H9 (cell line): ENCODE measurements around the gene ANKRD11. TPM values are rescaled to one million over a fixed set of nuclear protein-coding genes. Genes with fewer than 3 reads are reported as not detected.

Source experiments
- DNase-seq: peaks from one replicate; pipeline ENCODE4 v3.0.0-alpha.2; 2017
- H2AFZ ChIP-seq: one replicate; pipeline ENCODE4 v1.6.1; 2013; ENCODE audit warnings: mild to moderate bottlenecking, low read length, control low read depth, moderate library complexity
- H2AK5ac ChIP-seq: 2 replicates; pipeline ENCODE4 v1.6.1; 2013; ENCODE audit warnings: low read length, control low read depth, mixed read lengths; ENCODE audit not compliant: insufficient read length
- H2BK120ac ChIP-seq: one replicate; pipeline ENCODE4 v1.6.1; 2013; ENCODE audit warnings: low read depth, mild to moderate bottlenecking, low read length, control low read depth, inconsistent platforms; ENCODE audit not compliant: poor library complexity, severe bottlenecking
- H2BK12ac ChIP-seq: 2 replicates; pipeline ENCODE4 v1.6.1; 2013; ENCODE audit warnings: low read length, control low read depth, mixed read lengths, low read depth; ENCODE audit not compliant: insufficient read length
- H2BK15ac ChIP-seq: 2 replicates; pipeline ENCODE4 v1.6.1; 2013; ENCODE audit warnings: low read depth, low read length, control low read depth
- H2BK20ac ChIP-seq: one replicate; pipeline ENCODE4 v1.6.1; 2013; ENCODE audit warnings: low read depth, mild to moderate bottlenecking, low read length, control low read depth, inconsistent platforms; ENCODE audit not compliant: poor library complexity, severe bottlenecking
- H2BK5ac ChIP-seq: 2 replicates; pipeline ENCODE4 v1.6.1; 2013; ENCODE audit warnings: low read length, control low read depth, mixed read lengths; ENCODE audit not compliant: insufficient read length
- H3K14ac ChIP-seq: 2 replicates; pipeline ENCODE4 v1.6.1; 2013; ENCODE audit warnings: low read length, control low read depth; ENCODE audit not compliant: insufficient read depth
- H3K18ac ChIP-seq: 2 replicates; pipeline ENCODE4 v1.6.1; 2013; ENCODE audit warnings: low read depth, mild to moderate bottlenecking, mixed read lengths, low read length, control low read depth; ENCODE audit not compliant: insufficient read length
- H3K23ac ChIP-seq: 2 replicates; pipeline ENCODE4 v1.6.1; 2013; ENCODE audit warnings: low read length, control low read depth, mixed read lengths, low read depth; ENCODE audit not compliant: insufficient read length
- H3K23me2 ChIP-seq: 2 replicates; pipeline ENCODE4 v1.6.1; 2013; ENCODE audit warnings: low read depth, mild to moderate bottlenecking, mixed read lengths, low read length, control low read depth; ENCODE audit not compliant: insufficient read length, poor library complexity, severe bottlenecking
- H3K27ac ChIP-seq: 2 replicates; pipeline ENCODE4 v1.5.1; 2013; ENCODE audit warnings: low read length, control low read depth, mixed read lengths, low read depth; ENCODE audit not compliant: insufficient read length
- H3K27me3 ChIP-seq: 2 replicates; pipeline ENCODE4 v1.6.1; 2013; ENCODE audit warnings: low read length, control low read depth, inconsistent platforms; ENCODE audit not compliant: insufficient read depth
- H3K4ac ChIP-seq: 2 replicates; pipeline ENCODE4 v1.6.1; 2013; ENCODE audit warnings: low read depth, mild to moderate bottlenecking, control low read depth, inconsistent platforms, low read length, moderate library complexity
- H3K4me1 ChIP-seq: 2 replicates; pipeline ENCODE4 v1.6.1; 2013; ENCODE audit warnings: low read length, control low read depth, inconsistent platforms; ENCODE audit not compliant: insufficient read depth
- H3K4me2 ChIP-seq: 2 replicates; pipeline ENCODE4 v1.6.1; 2013; ENCODE audit warnings: low read length, control low read depth, mixed read lengths; ENCODE audit not compliant: insufficient read length, insufficient read depth
- H3K56ac ChIP-seq: 2 replicates; pipeline ENCODE4 v1.6.1; 2013; ENCODE audit warnings: low read depth, mild to moderate bottlenecking, mixed read lengths, low read length, control low read depth; ENCODE audit not compliant: insufficient read length
- H3K79me1 ChIP-seq: 2 replicates; pipeline ENCODE4 v1.6.1; 2013; ENCODE audit warnings: low read depth, mild to moderate bottlenecking, moderate library complexity, low read length, control low read depth, inconsistent platforms; ENCODE audit not compliant: insufficient read depth, poor library complexity, severe bottlenecking
- H3K79me2 ChIP-seq: 2 replicates; pipeline ENCODE4 v1.6.1; 2013; ENCODE audit warnings: low read length, control low read depth, inconsistent platforms; ENCODE audit not compliant: insufficient read depth
- H3K9ac ChIP-seq: 2 replicates; pipeline ENCODE4 v1.6.1; 2013; ENCODE audit warnings: low read length, control low read depth, mixed read lengths; ENCODE audit not compliant: insufficient read length; ENCODE audit errors: extremely low read depth
- H3K9me3 ChIP-seq: one replicate; pipeline ENCODE4 v1.6.1; 2013; ENCODE audit warnings: low read depth, low read length, inconsistent platforms; ENCODE audit not compliant: control insufficient read depth
- H3T11ph ChIP-seq: one replicate; pipeline ENCODE4 v1.6.1; 2013; ENCODE audit warnings: mild to moderate bottlenecking, low read length, control low read depth, inconsistent platforms
- H4K20me1 ChIP-seq: one replicate; pipeline ENCODE4 v1.6.1; 2013; ENCODE audit not compliant: control insufficient read depth, insufficient read length, insufficient read depth
- H4K5ac ChIP-seq: 2 replicates; pipeline ENCODE4 v1.6.1; 2013; ENCODE audit warnings: low read depth, mild to moderate bottlenecking, mixed read lengths, low read length, control low read depth; ENCODE audit not compliant: insufficient read length
- H4K8ac ChIP-seq: replicated peaks from 2 replicates; pipeline ENCODE4 v1.6.1; 2013; ENCODE audit warnings: low read length, control low read depth, mixed read lengths, low read depth; ENCODE audit not compliant: insufficient read length
- H4K91ac ChIP-seq: 2 replicates; pipeline ENCODE4 v1.6.1; 2013; ENCODE audit warnings: low read depth, mild to moderate bottlenecking, moderate library complexity, mixed read lengths, low read length, control low read depth; ENCODE audit not compliant: insufficient read length
- H3K27ac Mint-ChIP-seq, 3 experiments: 2 replicates in 2 of 3; 3 replicates in 1 of 3; pipeline ENCODE4 v1.8.0; 2020 to 2021; ENCODE audit warnings: mixed read lengths in 3 of 3, mild to moderate bottlenecking in 1 of 3, moderate library complexity in 1 of 3
- H3K27me3 Mint-ChIP-seq: 2 replicates; pipeline ENCODE4 v1.8.0; 2021; ENCODE audit warnings: low read depth, mild to moderate bottlenecking, moderate library complexity, mixed read lengths
- H3K36me3 Mint-ChIP-seq, 3 experiments: 2 replicates in 2 of 3; 3 replicates in 1 of 3; pipeline ENCODE4 v1.8.0; 2020 to 2021; ENCODE audit warnings: low read depth in 3 of 3, mixed read lengths in 3 of 3; ENCODE audit not compliant: insufficient read depth in 1 of 3
- H3K4me1 Mint-ChIP-seq, 2 experiments: 2 replicates each; pipeline ENCODE4 v1.8.0; 2020; ENCODE audit warnings: mixed read lengths in 2 of 2
- H3K4me3 Mint-ChIP-seq, 2 experiments: 2 replicates in 1 of 2; 3 replicates in 1 of 2; pipeline ENCODE4 v1.8.0; 2020 to 2021; ENCODE audit warnings: mild to moderate bottlenecking in 2 of 2, mixed read lengths in 2 of 2, moderate library complexity in 1 of 2
- H3K9me3 Mint-ChIP-seq, 2 experiments: 2 replicates in 1 of 2; 3 replicates in 1 of 2; pipeline ENCODE4 v1.8.0; 2020; ENCODE audit warnings: mild to moderate bottlenecking in 2 of 2, mixed read lengths in 2 of 2, moderate library complexity in 1 of 2
- WGBS: extraction: QIAGEN DNeasy Blood & Tissue Kit; methylation state at CpG from one replicate; pipeline ENCODE4 v1.1.7; 2013; ENCODE audit warnings: missing lambda C conversion rate, low lambda C conversion rate, mixed read lengths; ENCODE audit not compliant: insufficient read length; ENCODE audit errors: extremely low coverage; 5-methylcytosine and 5-hydroxymethylcytosine counted together
- total RNA-seq: library from RNA; stranded (reverse); gene quantifications from 2 replicates; pipeline ENCODE4 v1.2.1, GENCODE V29; 2021
- TF ChIP-seq, protein P1 (sequence below): fragments of 200-600 bp; sonication (generic); conservative IDR thresholded peaks from 3 replicates; pipeline ENCODE4 v1.8.0; 2021; ENCODE audit warnings: antibody characterized with exemption, mild to moderate bottlenecking

Gene ANKRD11
- total RNA-seq, 1 experiment from 2014 or later = 181 TPM

DNA sequence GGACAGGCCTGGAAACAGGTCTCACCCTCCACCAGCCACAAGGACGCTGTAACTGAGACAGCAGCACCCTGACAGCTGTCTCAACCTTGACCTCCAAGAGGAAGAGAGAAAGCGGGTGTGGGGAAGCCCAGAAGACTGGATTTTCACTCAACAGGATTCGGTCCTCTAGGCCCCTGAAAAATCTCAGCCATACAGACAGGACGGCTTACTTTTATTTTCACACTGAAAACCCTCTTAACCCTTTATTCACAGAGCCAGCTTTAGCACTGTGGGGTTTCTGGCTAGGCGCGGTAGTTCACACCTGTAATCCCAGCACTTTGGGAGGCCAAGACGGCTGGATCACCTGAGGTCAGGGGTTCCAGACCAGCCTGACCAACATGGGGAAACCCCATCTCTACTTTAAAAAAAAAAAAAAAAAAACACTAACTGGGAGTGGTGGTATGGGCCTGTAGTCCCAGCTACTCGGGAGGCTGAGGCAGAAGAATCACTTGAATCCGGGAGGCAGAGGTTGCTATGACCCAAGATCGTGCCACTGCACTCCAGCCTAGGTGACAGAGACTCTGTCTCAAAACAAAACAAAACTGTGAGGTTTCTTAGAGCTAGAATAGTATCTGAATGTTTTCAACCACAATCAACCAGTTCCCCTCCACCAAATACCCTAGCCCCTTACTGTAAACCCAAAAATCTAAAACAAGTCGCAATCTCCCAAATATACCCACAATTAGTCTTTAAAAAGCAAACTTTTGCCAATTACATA is 5.3 kb downstream of the ANKRD11 start:
- Histone ChIP-seq H3K4ac (no peak overlapping the region), H3K9ac (no peak overlapping the region), H3K56ac (no peak overlapping the region), H2BK120ac (no peak overlapping the region), H3K18ac (no peak overlapping the region), H3K79me1 (peaks cover 7% of the 10 kb centered on the region), H3K14ac (no peak overlapping the region), H4K20me1 (no peaks in the 10 kb centered on the region), H2BK12ac (no peak overlapping the region), H2BK5ac (no peak overlapping the region), H3K27me3 (no peaks in the 10 kb centered on the region), H4K5ac (no peak overlapping the region), H3K23ac (no peak overlapping the region), H2BK20ac (no peak overlapping the region), H2AFZ (no peak overlapping the region), H2BK15ac (no peak overlapping the region), H3K27ac (no peak overlapping the region), H3T11ph (no peak overlapping the region), H3K4me1 (peaks cover 6% of the 10 kb centered on the region; the same call in 1 of the 2 replicates), H4K91ac (no peak overlapping the region), H3K9me3 (no peaks in the 10 kb centered on the region), H2AK5ac (no peak overlapping the region), H4K8ac (no peak overlapping the region), H3K79me2 (peaks cover 82% of the 10 kb centered on the region), H3K23me2 (no peaks in the 10 kb centered on the region), H3K4me2 (no peak overlapping the region)
- H3K27me3 Mint-ChIP-seq = no peaks in the 10 kb centered on the region
- H3K4me1 Mint-ChIP-seq = peaks cover 72 to 76% of the 10 kb centered on the region in 2 experiments
- TF ChIP-seq, protein P1, sequence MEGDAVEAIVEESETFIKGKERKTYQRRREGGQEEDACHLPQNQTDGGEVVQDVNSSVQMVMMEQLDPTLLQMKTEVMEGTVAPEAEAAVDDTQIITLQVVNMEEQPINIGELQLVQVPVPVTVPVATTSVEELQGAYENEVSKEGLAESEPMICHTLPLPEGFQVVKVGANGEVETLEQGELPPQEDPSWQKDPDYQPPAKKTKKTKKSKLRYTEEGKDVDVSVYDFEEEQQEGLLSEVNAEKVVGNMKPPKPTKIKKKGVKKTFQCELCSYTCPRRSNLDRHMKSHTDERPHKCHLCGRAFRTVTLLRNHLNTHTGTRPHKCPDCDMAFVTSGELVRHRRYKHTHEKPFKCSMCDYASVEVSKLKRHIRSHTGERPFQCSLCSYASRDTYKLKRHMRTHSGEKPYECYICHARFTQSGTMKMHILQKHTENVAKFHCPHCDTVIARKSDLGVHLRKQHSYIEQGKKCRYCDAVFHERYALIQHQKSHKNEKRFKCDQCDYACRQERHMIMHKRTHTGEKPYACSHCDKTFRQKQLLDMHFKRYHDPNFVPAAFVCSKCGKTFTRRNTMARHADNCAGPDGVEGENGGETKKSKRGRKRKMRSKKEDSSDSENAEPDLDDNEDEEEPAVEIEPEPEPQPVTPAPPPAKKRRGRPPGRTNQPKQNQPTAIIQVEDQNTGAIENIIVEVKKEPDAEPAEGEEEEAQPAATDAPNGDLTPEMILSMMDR = no peak
- H3K9me3 Mint-ChIP-seq = peaks cover 0 to 4% of the 10 kb centered on the region in 2 experiments; a peak in 1 of 5 replicates
- 100% methylated on average over 1 of the region's 11 CpGs for WGBS
- H3K27ac Mint-ChIP-seq = peak overlapping the region; percentile 46 to 94 (median 83)
- H3K36me3 Mint-ChIP-seq = peaks cover 0 to 10% (median 10%) of the 10 kb centered on the region in 3 experiments; a peak in 6 of 7 replicates
- peak overlapping the region in 1 of 2 experiments; percentile 50; a peak in 2 of 5 replicates for H3K4me3 Mint-ChIP-seq
- DNase-seq = no peak
